Esophagus squamous epithelium (tissue), 5 donors: ENCODE measurements around the gene CTNND2. TPM values are rescaled to one million over a fixed set of nuclear protein-coding genes. Genes with fewer than 3 reads are reported as not detected.

Source experiments
- DNase-seq: peaks from one replicate; lab custom pipeline; 2025; lab: John Stamatoyannopoulos, UW
- H3K27ac ChIP-seq, 4 donors: fragments of 200-600 bp; sonication (generic); one replicate each; pipeline ENCODE4 v1.5.1; 2016 to 2019; ENCODE audit warnings: mild to moderate bottlenecking in 1 of 4
- H3K27me3 ChIP-seq, 4 donors: fragments of 200-600 bp; sonication (generic); 1 replicate in 3 of 4; 2 replicates in 1 of 4; pipeline versions ENCODE4 v1.5.1 to v1.6.0; 2017 to 2021; ENCODE audit warnings: antibody characterized with exemption in 1 of 4
- H3K36me3 ChIP-seq, 3 donors: fragments of 200-600 bp; sonication (generic); one replicate each; pipeline ENCODE4 v1.5.1; 2016 to 2019
- H3K4me1 ChIP-seq, 3 donors: fragments of 200-600 bp; sonication (generic); one replicate each; pipeline ENCODE4 v1.5.1; 2017 to 2019
- H3K4me3 ChIP-seq, 4 donors: fragments of 200-600 bp; sonication (generic); 1 replicate in 3 of 4; 2 replicates in 1 of 4; pipeline ENCODE4 v1.5.1; 2016 to 2019; ENCODE audit warnings: mild to moderate bottlenecking in 2 of 4, moderate library complexity in 1 of 4
- H3K9me3 ChIP-seq, 3 donors: fragments of 200-600 bp; sonication (generic); one replicate each; pipeline ENCODE4 v1.5.1; 2016 to 2019
- POLR2A ChIP-seq, 4 donors: fragments of 450-650 bp; IDR thresholded peaks; one replicate each; pipeline ENCODE4 v1.6.1; 2017; ENCODE audit warnings: antibody characterized with exemption in 4 of 4, mild to moderate bottlenecking in 4 of 4, moderate library complexity in 3 of 4
- WGBS, 2 donors: methylation state at CpG; one replicate each; pipeline ENCODE4 v1.1.5; 2018; 5-methylcytosine and 5-hydroxymethylcytosine counted together
- intact Hi-C: fragments of 100-400 bp; cut with DNase I; formaldehyde crosslinking; loops from one replicate; pipeline ENCODE4 v1.15.0; 2022
- total RNA-seq, 4 donors: library from RNA; depleted of rRNA; stranded (reverse); fragments of >200 nt; gene quantifications; one replicate each; pipeline ENCODE4 v1.1.0, GENCODE V29; 2016
- TF ChIP-seq, protein P1 (sequence below), 6 experiments: fragments of 450-650 bp in 4 of 6; fragments of 200-600 bp in 2 of 6; sonication (generic) in 2 of 6; IDR thresholded peaks; one replicate each; pipeline ENCODE4 v1.5.1; 2016 to 2019; ENCODE audit warnings: antibody characterized with exemption in 6 of 6, mild to moderate bottlenecking in 4 of 6, moderate library complexity in 4 of 6
- donor health status: DM: yes; HTN: yes; CAD: no.

CTNND2 gene
- total RNA-seq, 4 donors from 2014 or later = 0.38 to 0.50 TPM; not detected in 2

GRCh38 chr5:11289208-11289607 lies 615.0 kb downstream of the CTNND2 start:
- Histone ChIP-seq H3K27me3 (no peaks in the 10 kb centered on the region), H3K9me3 (no peaks in the 10 kb centered on the region), H3K36me3 (no peaks in the 10 kb centered on the region), H3K4me3 (no peak overlapping the region), H3K4me1 (no peaks in the 10 kb centered on the region), H3K27ac (no peak overlapping the region)
- TF ChIP-seq, protein P1, sequence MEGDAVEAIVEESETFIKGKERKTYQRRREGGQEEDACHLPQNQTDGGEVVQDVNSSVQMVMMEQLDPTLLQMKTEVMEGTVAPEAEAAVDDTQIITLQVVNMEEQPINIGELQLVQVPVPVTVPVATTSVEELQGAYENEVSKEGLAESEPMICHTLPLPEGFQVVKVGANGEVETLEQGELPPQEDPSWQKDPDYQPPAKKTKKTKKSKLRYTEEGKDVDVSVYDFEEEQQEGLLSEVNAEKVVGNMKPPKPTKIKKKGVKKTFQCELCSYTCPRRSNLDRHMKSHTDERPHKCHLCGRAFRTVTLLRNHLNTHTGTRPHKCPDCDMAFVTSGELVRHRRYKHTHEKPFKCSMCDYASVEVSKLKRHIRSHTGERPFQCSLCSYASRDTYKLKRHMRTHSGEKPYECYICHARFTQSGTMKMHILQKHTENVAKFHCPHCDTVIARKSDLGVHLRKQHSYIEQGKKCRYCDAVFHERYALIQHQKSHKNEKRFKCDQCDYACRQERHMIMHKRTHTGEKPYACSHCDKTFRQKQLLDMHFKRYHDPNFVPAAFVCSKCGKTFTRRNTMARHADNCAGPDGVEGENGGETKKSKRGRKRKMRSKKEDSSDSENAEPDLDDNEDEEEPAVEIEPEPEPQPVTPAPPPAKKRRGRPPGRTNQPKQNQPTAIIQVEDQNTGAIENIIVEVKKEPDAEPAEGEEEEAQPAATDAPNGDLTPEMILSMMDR (IDR thresholded peaks at IDR 0.05) = no peak
- TF ChIP-seq POLR2A (IDR thresholded peaks at IDR 0.05) = no peak
- intact Hi-C loops = no loop called here
- WGBS, 2 donors = 63 to 78% methylated on average over 4 of the region's 4 CpGs
- no peak for DNase-seq

DNA sequence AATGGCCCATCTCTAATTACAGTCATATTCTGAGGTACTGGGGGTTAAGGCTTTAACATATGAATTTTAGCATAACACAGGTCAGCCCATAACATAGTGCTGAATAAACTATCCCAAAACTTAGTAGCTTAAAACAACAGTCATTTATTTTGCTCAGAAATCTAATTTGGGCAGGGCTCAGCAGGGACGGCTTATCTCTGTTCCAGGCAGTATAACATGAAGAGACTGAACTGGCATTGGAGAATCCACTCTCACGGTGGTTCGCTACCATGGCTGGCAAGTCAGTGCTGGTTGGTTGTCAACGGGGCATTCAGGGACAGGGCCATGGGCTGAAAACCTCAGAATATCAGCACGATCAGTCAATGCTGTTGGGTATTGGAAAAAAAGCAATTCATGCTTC lies 622.4 kb downstream of the CTNND2 start:
- no peak for DNase-seq
- 72 to 84% methylated on average over 5 of the region's 5 CpGs for WGBS, 2 donors
- no peak overlapping the region for H3K4me3 ChIP-seq
- no peak for TF ChIP-seq POLR2A (IDR thresholded peaks at IDR 0.05)
- TF ChIP-seq, protein P1 (IDR thresholded peaks at IDR 0.05) = no peak
- H3K9me3 ChIP-seq = peaks cover 0 to 8% (median 0%) of the 10 kb centered on the region in 3 donors
- H3K36me3 ChIP-seq = no peaks in the 10 kb centered on the region
- intact Hi-C loops = no loop called here
- no peaks in the 10 kb centered on the region for H3K4me1 ChIP-seq
- no peak overlapping the region for H3K27ac ChIP-seq
- H3K27me3 ChIP-seq = no peaks in the 10 kb centered on the region

GRCh38 chr5:11277323-11277722 lies 626.9 kb downstream of the CTNND2 start:
- peaks cover 0 to 6% (median 0%) of the 10 kb centered on the region in 3 donors for H3K9me3 ChIP-seq
- H3K4me3 ChIP-seq = no peak overlapping the region
- H3K27me3 ChIP-seq = no peaks in the 10 kb centered on the region
- TF ChIP-seq, protein P1 (IDR thresholded peaks at IDR 0.05) = no peak
- TF ChIP-seq POLR2A (IDR thresholded peaks at IDR 0.05) = no peak
- no peak for DNase-seq
- intact Hi-C loops = no loop called here
- no peaks in the 10 kb centered on the region for H3K36me3 ChIP-seq
- WGBS, 2 donors = 77 to 83% methylated on average over 4 of the region's 4 CpGs
- no peaks in the 10 kb centered on the region for H3K4me1 ChIP-seq
- H3K27ac ChIP-seq = no peak overlapping the region

DNA sequence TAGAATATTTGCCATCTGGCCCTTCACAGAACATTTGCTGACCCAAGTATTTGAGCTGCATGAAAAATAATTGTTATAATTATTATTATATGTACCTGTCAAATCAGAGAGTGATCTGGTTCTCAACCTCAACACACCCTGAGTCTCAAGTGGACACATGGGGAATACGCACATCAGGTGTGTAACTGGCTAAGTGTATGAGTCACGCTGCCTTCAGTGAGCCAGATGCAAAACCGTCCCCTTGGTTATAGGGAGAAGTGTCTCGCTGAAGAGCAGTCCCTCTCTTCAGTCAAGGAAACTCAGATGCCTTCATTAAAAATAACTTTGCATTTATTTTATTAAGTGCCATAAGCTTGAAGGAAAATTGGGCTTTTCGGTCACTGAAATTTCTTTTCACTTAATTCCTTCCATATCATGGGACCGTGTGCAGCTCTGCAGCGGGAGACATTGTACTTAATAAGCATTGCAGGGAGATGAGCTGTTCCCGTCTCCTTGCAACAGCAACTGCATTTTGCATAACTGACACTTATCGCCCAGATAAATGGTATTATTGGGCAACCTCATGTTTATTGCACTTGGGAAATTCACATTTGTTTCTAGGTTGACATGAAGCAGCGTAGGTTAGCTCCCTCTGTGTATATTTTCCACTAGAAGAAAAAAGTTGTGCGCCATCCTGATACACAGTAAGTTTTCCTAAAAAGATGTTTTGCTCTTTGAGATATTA lies 630.9 kb downstream of the CTNND2 start:
- DNase-seq = no peak
- TF ChIP-seq, protein P1 (IDR thresholded peaks at IDR 0.05) = no peak
- TF ChIP-seq POLR2A (IDR thresholded peaks at IDR 0.05) = no peak

GRCh38 chr5:11269515-11269914 lies 634.7 kb downstream of the CTNND2 start:
- Histone ChIP-seq H3K4me1 (no peaks in the 10 kb centered on the region), H3K27ac (no peak overlapping the region), H3K36me3 (no peaks in the 10 kb centered on the region), H3K4me3 (no peak overlapping the region), H3K9me3 (no peaks in the 10 kb centered on the region), H3K27me3 (peaks cover 0 to 14% (median 0%) of the 10 kb centered on the region in 4 donors)
- DNase-seq = no peak
- 70 to 80% methylated on average over 3 of the region's 3 CpGs for WGBS, 2 donors
- intact Hi-C loops = no loop called here
- TF ChIP-seq POLR2A (IDR thresholded peaks at IDR 0.05) = no peak
- TF ChIP-seq, protein P1 (IDR thresholded peaks at IDR 0.05) = no peak

More for the DNA sequence above, 630.9 kb downstream of the CTNND2 start:
- Histone ChIP-seq H3K4me1 (no peaks in the 10 kb centered on the region), H3K27me3 (peaks cover 0 to 5% (median 0%) of the 10 kb centered on the region in 4 donors), H3K36me3 (no peaks in the 10 kb centered on the region), H3K9me3 (no peaks in the 10 kb centered on the region), H3K4me3 (no peak overlapping the region), H3K27ac (no peak overlapping the region)
- 81 to 82% methylated on average over 11 of the region's 11 CpGs for WGBS, 2 donors
- intact Hi-C loops = no loop called here
